ENCODE results near the gene PTPRN2.

PTPRN2 gene

GRCh38 chr7:158252837-158253669 is 334.6 kb downstream of the PTPRN2 start:
- no peaks in the 10 kb centered on the region for H3K27me3 Mint-ChIP-seq
- H3K4me3 Mint-ChIP-seq, result no peak overlapping the region
- no peaks in the 10 kb centered on the region for H3K4me1 Mint-ChIP-seq
- no peaks in the 10 kb centered on the region for H3K36me3 Mint-ChIP-seq
- no peaks in the 10 kb centered on the region for H3K9me3 Mint-ChIP-seq
- H3K27ac Mint-ChIP-seq, result no peak overlapping the region

GRCh38 chr7:158252081-158252836 is 335.4 kb downstream of the PTPRN2 start:
- H3K27ac Mint-ChIP-seq, result no peak overlapping the region
- H3K4me3 Mint-ChIP-seq, result no peak overlapping the region
- no peaks in the 10 kb centered on the region for H3K4me1 Mint-ChIP-seq
- no peaks in the 10 kb centered on the region for H3K9me3 Mint-ChIP-seq
- no peaks in the 10 kb centered on the region for H3K36me3 Mint-ChIP-seq
- no peaks in the 10 kb centered on the region for H3K27me3 Mint-ChIP-seq

- Mint-ChIP-seq H3K9me3 (no peaks in the 10 kb centered on the region), H3K27me3 (no peaks in the 10 kb centered on the region), H3K36me3 (no peaks in the 10 kb centered on the region), H3K27ac (no peak overlapping the region), H3K4me1 (no peaks in the 10 kb centered on the region), H3K4me3 (no peak overlapping the region)
These were observed 336.3 kb downstream of the PTPRN2 start for GRCh38 chr7:158251061-158251965.

GRCh38 chr7:158249692-158250091 is 337.9 kb downstream of the PTPRN2 start:
- Mint-ChIP-seq H3K9me3 (no peaks in the 10 kb centered on the region), H3K27ac (no peak overlapping the region), H3K4me3 (no peak overlapping the region), H3K36me3 (no peaks in the 10 kb centered on the region), H3K27me3 (no peaks in the 10 kb centered on the region), H3K4me1 (no peaks in the 10 kb centered on the region)

DNA sequence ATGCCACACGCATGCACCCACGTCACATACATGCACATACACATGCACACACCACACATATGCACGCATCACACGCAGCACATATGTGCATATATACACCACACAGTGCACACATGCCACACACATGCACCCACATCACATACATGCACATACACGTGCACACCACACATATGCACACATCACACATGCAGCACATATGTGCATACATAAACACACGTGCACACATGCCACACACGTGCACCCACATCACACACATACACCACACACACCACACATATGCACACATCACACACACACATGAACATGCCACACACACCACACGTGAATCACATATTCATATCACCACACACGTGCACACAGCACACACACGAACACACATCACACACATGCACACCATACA is 338.8 kb downstream of the PTPRN2 start:
- Mint-ChIP-seq H3K9me3 (no peaks in the 10 kb centered on the region), H3K36me3 (no peaks in the 10 kb centered on the region), H3K4me3 (no peak overlapping the region), H3K4me1 (no peaks in the 10 kb centered on the region), H3K27ac (no peak overlapping the region), H3K27me3 (no peaks in the 10 kb centered on the region)

- H3K4me3 Mint-ChIP-seq, result no peak overlapping the region
- H3K4me1 Mint-ChIP-seq, result no peaks in the 10 kb centered on the region
- no peak overlapping the region for H3K27ac Mint-ChIP-seq
- H3K27me3 Mint-ChIP-seq, result no peaks in the 10 kb centered on the region
- no peaks in the 10 kb centered on the region for H3K36me3 Mint-ChIP-seq
- no peaks in the 10 kb centered on the region for H3K9me3 Mint-ChIP-seq
These were observed 339.7 kb downstream of the PTPRN2 start for GRCh38 chr7:158247758-158248487.

DNA sequence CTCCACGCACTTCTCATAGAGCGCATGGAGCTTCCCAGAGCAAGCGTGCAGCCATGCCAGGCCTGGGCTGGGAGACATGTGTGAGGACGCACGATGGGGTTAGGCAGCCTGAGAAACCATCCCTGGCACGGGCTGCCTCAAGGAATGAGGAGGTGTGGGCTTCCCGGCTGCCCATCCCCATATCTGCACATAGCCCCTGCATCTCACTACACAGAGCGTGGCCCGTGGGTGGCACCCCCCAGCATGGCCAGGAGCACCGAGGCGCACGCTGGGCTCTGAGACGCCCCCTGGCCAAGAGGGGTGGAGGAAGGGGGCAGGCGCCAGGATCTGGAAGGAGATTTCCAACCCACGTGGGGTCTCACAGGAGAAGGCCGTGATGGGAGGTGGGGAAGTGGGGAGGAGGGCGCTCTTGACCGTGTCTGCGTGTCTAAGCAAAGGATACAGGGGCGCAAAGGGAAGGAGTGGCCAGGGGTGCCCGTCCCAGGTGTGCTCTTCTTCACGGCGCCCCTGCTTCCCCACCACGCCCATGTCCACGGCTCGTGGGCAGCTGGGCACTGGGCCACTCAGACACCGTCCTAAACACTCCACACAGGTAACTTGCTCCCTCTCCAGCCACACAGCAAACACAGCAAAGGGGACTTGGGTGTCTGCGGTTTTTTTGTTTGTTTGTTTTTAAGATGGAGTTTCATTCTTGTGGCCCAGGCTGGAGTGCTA is 340.5 kb downstream of the PTPRN2 start:
- H3K4me1 Mint-ChIP-seq, result no peaks in the 10 kb centered on the region
- no peaks in the 10 kb centered on the region for H3K36me3 Mint-ChIP-seq
- H3K4me3 Mint-ChIP-seq, result no peak overlapping the region
- H3K9me3 Mint-ChIP-seq, result no peaks in the 10 kb centered on the region
- H3K27ac Mint-ChIP-seq, result no peak overlapping the region
- no peaks in the 10 kb centered on the region for H3K27me3 Mint-ChIP-seq

DNA sequence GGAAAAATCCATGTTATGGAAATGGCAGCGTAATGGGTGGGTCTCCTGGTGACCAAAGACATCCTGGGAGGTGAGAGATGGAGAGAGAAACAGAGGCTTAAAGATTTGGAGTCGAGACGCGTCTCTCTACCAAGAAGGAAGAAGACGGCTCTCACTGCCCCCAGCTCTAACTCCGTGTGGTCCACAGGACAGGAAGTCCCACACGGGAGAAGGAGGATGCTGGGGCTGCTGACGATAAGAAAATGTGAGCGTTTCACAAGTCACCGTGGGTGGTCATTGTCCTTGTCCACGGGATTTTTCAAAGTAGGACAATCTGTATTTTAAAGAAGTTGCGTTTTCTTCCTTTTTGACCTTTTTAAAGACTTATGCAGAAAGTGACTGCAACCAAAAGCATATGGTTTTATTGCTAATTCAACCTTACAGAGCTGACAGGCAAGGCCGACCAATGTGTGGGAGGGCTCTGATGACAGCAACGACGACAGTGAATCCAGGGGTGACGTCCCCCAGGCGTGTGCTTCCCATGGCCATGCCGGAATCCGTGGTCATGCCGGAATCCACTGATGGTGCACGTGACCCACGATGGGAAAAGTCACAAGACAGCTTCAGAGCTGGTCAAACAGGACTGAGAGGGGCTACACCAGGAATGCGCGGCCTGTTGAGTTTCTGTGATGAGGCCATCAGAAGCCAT is 341.2 kb downstream of the PTPRN2 start:
- Mint-ChIP-seq H3K4me3 (no peak overlapping the region), H3K27me3 (peaks cover 2% of the 10 kb centered on the region), H3K9me3 (no peaks in the 10 kb centered on the region), H3K36me3 (no peaks in the 10 kb centered on the region), H3K4me1 (no peaks in the 10 kb centered on the region), H3K27ac (no peak overlapping the region)

DNA sequence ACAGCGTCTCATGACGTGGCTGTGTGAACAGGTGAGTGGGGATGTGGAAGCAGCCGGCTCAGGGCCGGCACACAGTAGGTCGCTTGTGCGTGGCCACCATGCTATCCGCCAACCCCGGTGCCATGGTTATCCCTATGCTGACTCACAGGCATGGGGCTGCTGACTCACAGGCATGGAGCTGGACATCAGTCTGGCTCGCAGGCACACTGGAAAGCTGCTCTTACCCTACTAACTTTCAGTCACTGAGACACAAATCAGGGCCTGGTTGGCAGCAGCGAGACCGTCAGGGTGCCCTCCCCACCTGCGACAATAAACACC is 341.9 kb downstream of the PTPRN2 start:
- H3K9me3 Mint-ChIP-seq, result no peaks in the 10 kb centered on the region
- no peaks in the 10 kb centered on the region for H3K36me3 Mint-ChIP-seq
- no peaks in the 10 kb centered on the region for H3K4me1 Mint-ChIP-seq
- H3K4me3 Mint-ChIP-seq, result no peak overlapping the region
- peaks cover 2% of the 10 kb centered on the region for H3K27me3 Mint-ChIP-seq
- H3K27ac Mint-ChIP-seq, result no peak overlapping the region

GRCh38 chr7:158244873-158245723 is 342.5 kb downstream of the PTPRN2 start:
- Mint-ChIP-seq H3K4me1 (no peaks in the 10 kb centered on the region), H3K36me3 (no peaks in the 10 kb centered on the region), H3K27ac (no peak overlapping the region), H3K27me3 (peaks cover 2% of the 10 kb centered on the region), H3K9me3 (no peaks in the 10 kb centered on the region), H3K4me3 (no peak overlapping the region)

- no peaks in the 10 kb centered on the region for H3K9me3 Mint-ChIP-seq
- no peaks in the 10 kb centered on the region for H3K36me3 Mint-ChIP-seq
- H3K4me1 Mint-ChIP-seq, result no peaks in the 10 kb centered on the region
- H3K27me3 Mint-ChIP-seq, result peaks cover 2% of the 10 kb centered on the region
- no peak overlapping the region for H3K4me3 Mint-ChIP-seq
- no peak overlapping the region for H3K27ac Mint-ChIP-seq
These were observed 343.2 kb downstream of the PTPRN2 start for GRCh38 chr7:158244430-158244829.

DNA sequence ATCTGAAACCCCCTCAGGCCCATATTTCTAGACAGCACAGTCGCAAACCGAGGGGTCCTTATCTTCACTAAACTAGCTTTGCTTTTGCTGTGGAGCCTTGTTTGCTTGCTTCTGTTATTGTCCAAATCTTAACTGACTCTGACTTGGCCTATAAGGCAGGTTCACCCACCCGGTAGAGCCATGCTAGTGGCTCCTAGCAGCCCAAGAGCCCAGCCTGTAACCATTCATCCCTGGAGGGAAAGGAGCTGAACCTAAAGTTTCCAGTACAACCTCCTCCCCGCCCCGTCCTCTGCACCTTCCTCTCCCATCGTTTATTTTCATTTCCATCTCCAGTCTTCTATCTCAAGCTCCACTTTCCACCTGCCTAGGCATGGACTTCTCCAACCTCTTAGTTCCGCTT is 345.7 kb downstream of the PTPRN2 start:
- Mint-ChIP-seq H3K4me1 (no peaks in the 10 kb centered on the region), H3K36me3 (no peaks in the 10 kb centered on the region), H3K9me3 (no peaks in the 10 kb centered on the region), H3K4me3 (no peak overlapping the region), H3K27ac (no peak overlapping the region), H3K27me3 (peaks cover 2% of the 10 kb centered on the region)

- H3K27ac Mint-ChIP-seq, result no peak overlapping the region
- H3K36me3 Mint-ChIP-seq, result no peaks in the 10 kb centered on the region
- H3K4me1 Mint-ChIP-seq, result no peaks in the 10 kb centered on the region
- no peaks in the 10 kb centered on the region for H3K9me3 Mint-ChIP-seq
- H3K4me3 Mint-ChIP-seq, result no peak overlapping the region
- H3K27me3 Mint-ChIP-seq, result peaks cover 2% of the 10 kb centered on the region
These were observed 346.8 kb downstream of the PTPRN2 start for GRCh38 chr7:158240801-158241200.
